MG63 (cell line): ENCODE measurements around the gene DACH1. TPM values are rescaled to one million over a fixed set of nuclear protein-coding genes. Genes with fewer than 3 reads are reported as not detected.
"Not testable (repeated sequence)": the region's sequence is repeated elsewhere in the genome, so short reads cannot be mapped to it uniquely, and the experiment has no call there.

Experiments used
- DNase-seq: peaks from one replicate; pipeline ENCODE4 v3.0.0-alpha.2; 2020
- H3K27me3 ChIP-seq: fragments of 250-450 bp; sonication (Bioruptor Pico); 2 replicates; pipeline ENCODE4 v1.5.1; 2020; ENCODE audit warnings: mild to moderate bottlenecking, moderate library complexity
- H3K36me3 ChIP-seq: fragments of 250-450 bp; sonication (Bioruptor Pico); 2 replicates; pipeline ENCODE4 v1.5.1; 2020; ENCODE audit warnings: mild to moderate bottlenecking, moderate library complexity
- H3K4me3 ChIP-seq: fragments of 250-450 bp; sonication (Bioruptor Pico); 2 replicates; pipeline ENCODE4 v1.5.1; 2020; ENCODE audit warnings: mild to moderate bottlenecking, moderate library complexity
- H3K9me3 ChIP-seq: fragments of 250-450 bp; sonication (Bioruptor Pico); 2 replicates; pipeline ENCODE4 v1.5.1; 2020; ENCODE audit warnings: mild to moderate bottlenecking, moderate library complexity
- total RNA-seq: library from RNA; depleted of rRNA; stranded (reverse); fragments of >200 nt; shearing (Covaris generic); gene quantifications from 2 replicates; pipeline ENCODE4 v1.2.3, GENCODE V29; 2014; ENCODE audit warnings: low replicate concordance

Gene DACH1
- total RNA-seq, 1 experiment from 2014 or later, result not detected

GRCh38 chr13:71806886-71807285, 60.1 kb downstream of the DACH1 start:
- Histone ChIP-seq H3K27me3 (no peaks in the 10 kb centered on the region), H3K9me3 (no peaks in the 10 kb centered on the region), H3K4me3 (no peak overlapping the region), H3K36me3 (no peaks in the 10 kb centered on the region)
- DNase-seq, result no peak

- no peaks in the 10 kb centered on the region for H3K9me3 ChIP-seq
- no peak overlapping the region for H3K4me3 ChIP-seq
- H3K36me3 ChIP-seq, result no peaks in the 10 kb centered on the region
- H3K27me3 ChIP-seq, result no peaks in the 10 kb centered on the region
- no peak for DNase-seq
Observed at GRCh38 chr13:71803066-71803465, 63.9 kb downstream of the DACH1 start.

DNA sequence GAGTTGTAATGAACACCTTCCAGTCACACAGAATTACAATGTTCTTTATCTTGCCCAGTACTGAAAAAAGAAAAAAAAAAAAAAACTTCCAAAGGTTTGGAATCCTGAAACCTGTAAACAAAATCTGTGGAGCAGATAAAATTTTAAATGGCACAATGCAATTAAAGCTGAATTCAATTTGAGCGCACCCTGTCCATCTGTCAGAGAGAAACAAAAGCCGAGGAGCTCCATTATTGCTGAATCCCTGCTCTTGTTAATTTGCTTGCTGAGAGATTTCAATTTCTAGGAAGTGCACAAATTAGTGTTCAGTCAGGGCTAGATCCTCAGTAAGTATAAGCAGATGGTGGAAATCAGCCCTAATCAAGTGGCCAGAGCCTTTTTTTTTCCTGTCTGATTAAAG, 65.2 kb downstream of the DACH1 start:
- no peak overlapping the region for H3K4me3 ChIP-seq
- H3K9me3 ChIP-seq, result no peaks in the 10 kb centered on the region
- no peaks in the 10 kb centered on the region for H3K27me3 ChIP-seq
- no peaks in the 10 kb centered on the region for H3K36me3 ChIP-seq
- DNase-seq, result no peak

DNA sequence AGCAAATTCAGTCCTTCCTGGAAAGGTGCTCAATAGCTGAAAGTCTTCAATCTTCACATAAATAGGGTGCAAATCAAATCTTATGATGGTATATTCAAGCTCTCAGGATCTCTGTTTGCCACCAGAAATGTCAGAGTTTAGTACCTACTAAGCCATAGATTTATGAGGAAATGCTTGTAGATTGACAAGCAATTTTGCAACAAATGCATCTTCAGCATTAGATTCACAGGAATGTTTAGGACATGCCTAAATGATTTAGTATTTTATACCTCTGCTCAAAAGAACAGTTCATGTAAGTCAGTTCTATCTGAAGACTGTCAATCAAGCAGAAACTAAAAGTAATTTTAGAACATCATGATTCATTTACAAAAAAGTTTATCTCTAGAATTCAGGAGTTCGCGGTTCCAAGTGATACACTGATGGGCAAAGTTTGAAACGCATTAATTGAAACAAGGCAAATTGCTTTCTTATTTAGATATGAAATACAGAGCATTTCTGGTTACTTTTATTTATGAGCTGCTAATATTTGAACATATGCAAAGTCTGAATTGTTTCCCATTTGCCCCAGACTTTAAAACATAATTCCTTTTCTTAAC, 65.7 kb downstream of the DACH1 start:
- no peak overlapping the region for H3K4me3 ChIP-seq
- DNase-seq, result no peak
- no peaks in the 10 kb centered on the region for H3K9me3 ChIP-seq
- H3K36me3 ChIP-seq, result no peaks in the 10 kb centered on the region
- no peaks in the 10 kb centered on the region for H3K27me3 ChIP-seq

- DNase-seq, result no peak
- Histone ChIP-seq H3K4me3 (no peak overlapping the region), H3K36me3 (no peaks in the 10 kb centered on the region), H3K9me3 (no peaks in the 10 kb centered on the region), H3K27me3 (no peaks in the 10 kb centered on the region)
Observed at GRCh38 chr13:71799324-71799723, 67.7 kb downstream of the DACH1 start.

DNA sequence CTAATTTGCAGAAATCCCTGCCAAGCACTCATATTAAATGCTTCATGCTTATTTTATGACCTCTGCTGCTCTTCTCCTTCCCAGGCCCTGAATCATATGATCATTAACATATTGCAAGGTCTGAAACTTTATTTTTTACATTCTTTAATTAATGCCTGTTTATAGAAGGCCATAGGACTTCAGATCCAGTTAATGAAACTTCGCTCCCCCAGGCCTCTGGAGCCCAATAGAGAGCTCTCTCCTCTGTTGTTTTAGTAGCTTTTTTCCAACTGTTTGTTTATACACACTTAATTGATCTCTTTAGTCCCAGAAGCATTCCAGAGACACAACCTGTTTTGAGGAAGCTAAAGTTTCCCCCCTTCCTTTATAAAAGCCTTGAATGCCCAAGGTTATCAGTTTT, 68.3 kb downstream of the DACH1 start:
- Histone ChIP-seq H3K9me3 (no peaks in the 10 kb centered on the region), H3K4me3 (no peak overlapping the region), H3K36me3 (no peaks in the 10 kb centered on the region), H3K27me3 (no peaks in the 10 kb centered on the region)
- DNase-seq, result no peak

DNA sequence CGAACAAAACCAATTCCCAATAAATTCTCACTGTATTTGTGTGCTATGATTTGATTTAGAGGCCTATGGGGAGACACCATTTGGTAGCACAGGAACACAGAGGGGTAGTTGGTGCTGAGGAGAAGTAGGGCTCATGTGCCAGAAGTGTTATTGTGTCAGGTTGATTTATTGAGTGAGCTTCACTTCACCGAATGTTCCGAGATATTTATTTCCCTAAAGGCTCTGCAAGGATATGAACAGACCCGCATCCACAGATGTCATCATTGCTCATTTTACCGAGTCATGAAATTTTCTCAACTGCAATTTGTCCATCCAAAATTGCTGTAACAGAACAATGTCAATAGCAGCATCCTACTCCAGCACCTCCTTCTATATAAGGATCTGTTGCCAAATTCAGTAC, 69.5 kb downstream of the DACH1 start:
- no peaks in the 10 kb centered on the region for H3K27me3 ChIP-seq
- H3K9me3 ChIP-seq, result no peaks in the 10 kb centered on the region
- no peak overlapping the region for H3K4me3 ChIP-seq
- DNase-seq, result no peak
- no peaks in the 10 kb centered on the region for H3K36me3 ChIP-seq

DNA sequence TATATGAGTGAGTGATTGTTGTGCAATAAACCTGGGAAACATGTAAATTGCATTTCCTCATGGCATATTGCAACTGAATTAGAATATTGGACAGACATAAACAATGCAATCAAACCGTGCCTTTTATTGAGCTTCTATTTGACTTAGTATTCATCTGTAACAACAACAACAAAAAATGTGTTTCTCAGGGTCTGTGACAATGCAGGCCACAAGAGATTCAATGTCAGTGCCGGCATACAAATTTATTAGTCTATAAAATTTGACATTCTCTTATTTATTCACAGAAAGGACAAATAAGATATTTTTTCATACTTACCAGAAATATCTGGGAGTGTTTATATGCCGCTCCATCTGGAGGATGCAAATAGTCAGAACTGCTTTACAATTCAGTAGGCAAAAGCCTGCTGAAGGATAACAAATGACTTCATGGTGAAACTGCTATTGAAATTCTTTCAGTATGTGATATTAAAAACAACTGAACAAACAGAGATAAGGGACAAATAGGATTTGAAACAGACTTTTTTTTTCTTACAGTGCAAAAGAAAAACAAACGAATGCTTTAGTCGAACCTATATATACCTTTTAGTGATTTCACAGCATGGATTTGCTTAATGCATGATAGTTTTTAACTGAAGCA, 77.2 kb downstream of the DACH1 start:
- Histone ChIP-seq H3K27me3 (no peaks in the 10 kb centered on the region), H3K9me3 (no peaks in the 10 kb centered on the region), H3K36me3 (no peaks in the 10 kb centered on the region), H3K4me3 (no peak overlapping the region)
- DNase-seq, result no peak

- Histone ChIP-seq H3K9me3 (no peaks in the 10 kb centered on the region), H3K36me3 (no peaks in the 10 kb centered on the region), H3K27me3 (no peaks in the 10 kb centered on the region), H3K4me3 (no peak overlapping the region)
- no peak for DNase-seq
Observed at GRCh38 chr13:71789037-71789436, 78.0 kb downstream of the DACH1 start.

DNA sequence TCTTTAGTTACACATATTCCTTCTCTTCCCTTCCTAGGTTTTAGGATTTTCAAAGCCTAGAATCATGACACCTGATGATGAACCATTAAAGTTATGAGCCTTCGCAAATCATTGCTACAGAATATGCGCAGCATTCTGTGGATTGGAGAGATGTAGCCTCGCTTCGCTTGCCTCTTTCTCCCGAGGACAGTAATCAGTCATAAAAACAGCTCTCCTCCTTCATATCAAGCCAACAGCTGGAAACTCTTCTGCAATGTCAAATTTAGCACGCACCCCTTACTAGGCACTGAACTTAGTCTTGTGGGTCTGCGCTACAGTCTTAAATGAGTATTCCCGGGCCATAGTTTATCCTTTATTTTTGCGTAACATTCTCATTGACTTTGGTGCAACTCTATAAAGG, 79.6 kb downstream of the DACH1 start:
- no peaks in the 10 kb centered on the region for H3K27me3 ChIP-seq
- no peak overlapping the region for H3K4me3 ChIP-seq
- H3K9me3 ChIP-seq, result no peaks in the 10 kb centered on the region
- no peak for DNase-seq
- H3K36me3 ChIP-seq, result no peaks in the 10 kb centered on the region

DNA sequence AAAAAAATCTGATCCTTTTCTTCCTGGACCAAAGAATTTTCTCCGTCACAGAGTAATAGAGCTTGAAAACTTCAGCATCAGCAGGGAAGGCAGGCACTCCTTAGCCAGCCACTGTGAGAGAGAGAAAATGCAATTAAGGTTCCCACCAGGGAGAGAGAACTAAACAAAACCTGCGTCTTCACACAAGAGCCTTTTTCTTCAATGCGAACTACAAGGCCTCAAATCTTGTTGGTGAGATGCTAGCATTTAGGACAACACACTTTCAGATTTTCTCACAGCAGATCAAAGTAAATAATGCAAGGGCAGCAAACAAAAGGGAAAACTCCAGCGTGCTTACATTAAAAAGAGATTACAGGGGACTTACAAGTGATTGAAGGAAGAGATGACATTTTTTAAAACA, 80.1 kb downstream of the DACH1 start:
- H3K27me3 ChIP-seq, result no peaks in the 10 kb centered on the region
- no peaks in the 10 kb centered on the region for H3K36me3 ChIP-seq
- no peak for DNase-seq
- H3K9me3 ChIP-seq, result no peaks in the 10 kb centered on the region
- H3K4me3 ChIP-seq, result no peak overlapping the region

- no peak for DNase-seq
- Histone ChIP-seq H3K9me3 (no peaks in the 10 kb centered on the region), H3K36me3 (no peaks in the 10 kb centered on the region), H3K27me3 (no peaks in the 10 kb centered on the region), H3K4me3 (no peak overlapping the region)
Observed at GRCh38 chr13:71785361-71785760, 81.6 kb downstream of the DACH1 start.

DNA sequence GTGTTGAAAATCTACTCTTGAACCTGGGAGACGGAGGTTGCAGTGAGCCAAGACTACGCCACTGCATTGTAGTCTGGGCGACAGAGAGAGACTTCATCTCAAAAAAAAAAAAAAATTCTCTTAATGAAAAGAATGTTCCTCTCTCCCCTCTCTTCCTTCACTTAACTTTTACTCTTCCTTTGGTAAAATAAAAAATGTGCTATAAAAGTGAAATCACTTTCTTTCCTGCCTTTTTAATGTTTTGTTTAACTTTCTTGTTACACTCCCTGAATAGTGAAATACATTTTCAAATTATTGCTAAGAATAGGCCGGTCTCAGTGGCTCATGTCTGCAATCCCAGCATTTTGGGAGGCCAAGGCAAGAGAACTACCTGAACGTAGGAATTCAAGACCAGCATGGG, 86.5 kb downstream of the DACH1 start:
- H3K9me3 ChIP-seq, result no peaks in the 10 kb centered on the region
- H3K27me3 ChIP-seq, result no peaks in the 10 kb centered on the region
- DNase-seq, result no peak
- H3K4me3 ChIP-seq, result no peak overlapping the region
- H3K36me3 ChIP-seq, result no peaks in the 10 kb centered on the region

DNA sequence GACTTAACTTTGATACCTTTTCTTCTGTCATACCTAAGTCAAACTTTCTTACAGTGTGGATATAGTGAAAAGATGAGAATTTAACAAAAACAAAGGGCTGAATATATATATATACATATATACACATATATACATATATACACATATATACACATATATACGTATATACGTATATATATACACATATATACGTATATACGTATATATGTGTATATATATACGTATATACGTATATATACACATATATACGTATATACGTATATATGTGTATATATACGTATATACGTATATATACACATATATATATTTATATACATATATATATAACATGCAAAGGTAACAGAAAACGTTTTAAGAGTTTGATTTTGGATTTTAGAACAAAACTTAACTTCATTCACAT, 88.0 kb downstream of the DACH1 start:
- H3K27me3 ChIP-seq, DNase-seq, H3K36me3 ChIP-seq, H3K9me3 ChIP-seq, H3K4me3 ChIP-seq: not testable (repeated sequence)

DNA sequence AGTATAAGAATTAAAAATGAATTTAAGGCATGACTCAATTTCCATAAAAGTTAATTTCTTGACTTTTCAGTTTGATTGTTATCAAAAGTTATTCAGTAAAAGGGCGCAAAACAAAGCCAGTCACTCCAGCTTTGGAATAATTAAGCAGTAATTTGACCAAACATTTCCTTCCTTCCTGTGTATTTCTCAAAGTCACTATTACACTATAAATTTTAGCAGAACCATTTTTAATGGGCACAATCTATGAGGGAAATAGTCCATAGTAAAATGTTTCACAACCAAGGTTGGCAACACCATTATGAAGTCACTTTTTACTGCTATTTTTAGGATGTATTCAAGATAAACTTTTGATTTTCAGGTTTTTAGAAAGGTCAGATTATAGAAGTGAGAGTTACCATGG, 91.0 kb downstream of the DACH1 start:
- Histone ChIP-seq H3K27me3 (no peaks in the 10 kb centered on the region), H3K4me3 (no peak overlapping the region), H3K36me3 (no peaks in the 10 kb centered on the region), H3K9me3 (no peaks in the 10 kb centered on the region)
- no peak for DNase-seq

- H3K4me3 ChIP-seq, result no peak overlapping the region
- DNase-seq, result no peak
- H3K9me3 ChIP-seq, result no peaks in the 10 kb centered on the region
- H3K36me3 ChIP-seq, result no peaks in the 10 kb centered on the region
- no peaks in the 10 kb centered on the region for H3K27me3 ChIP-seq
Observed at GRCh38 chr13:71774863-71775262, 92.1 kb downstream of the DACH1 start.

DNA sequence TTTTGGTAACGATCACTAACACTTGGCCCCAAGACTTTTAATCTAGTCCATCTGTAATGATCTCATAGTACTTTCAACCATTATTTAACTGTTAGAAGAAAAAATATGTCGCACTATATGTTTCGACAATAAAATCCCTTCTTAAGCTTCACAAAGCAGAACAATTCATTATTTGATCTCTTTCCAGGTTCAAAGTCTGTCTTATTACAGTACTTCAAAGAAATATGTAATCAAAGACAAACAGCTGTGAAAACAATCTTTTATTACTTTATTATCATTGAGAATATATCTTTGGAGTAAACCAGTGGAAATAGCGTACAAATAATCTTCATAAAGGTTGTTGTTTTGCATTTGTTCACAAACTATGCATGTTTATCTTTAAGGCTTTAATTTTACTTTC, 93.5 kb downstream of the DACH1 start:
- no peaks in the 10 kb centered on the region for H3K36me3 ChIP-seq
- no peak for DNase-seq
- no peak overlapping the region for H3K4me3 ChIP-seq
- no peaks in the 10 kb centered on the region for H3K9me3 ChIP-seq
- no peaks in the 10 kb centered on the region for H3K27me3 ChIP-seq

DNA sequence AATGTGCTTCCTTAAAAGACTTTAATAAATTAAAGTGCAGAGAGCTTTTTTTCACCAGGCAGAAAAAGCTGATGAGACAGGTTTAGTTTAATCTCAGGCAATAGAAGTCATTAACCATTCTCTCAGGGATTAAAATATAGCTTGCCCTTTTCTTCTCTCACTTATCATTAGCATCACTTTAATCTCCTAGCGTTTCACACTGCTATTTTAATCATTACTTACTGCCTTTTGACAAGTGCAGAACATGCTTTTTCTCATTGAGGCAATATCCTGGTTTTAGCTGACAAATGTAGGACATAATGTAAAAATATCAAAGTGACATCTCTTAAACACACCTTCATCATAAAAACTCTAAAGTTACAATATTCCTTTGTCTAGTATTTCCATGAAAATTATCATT, 94.6 kb downstream of the DACH1 start:
- no peak overlapping the region for H3K4me3 ChIP-seq
- H3K9me3 ChIP-seq, result no peaks in the 10 kb centered on the region
- H3K36me3 ChIP-seq, result no peaks in the 10 kb centered on the region
- H3K27me3 ChIP-seq, result no peaks in the 10 kb centered on the region
- no peak for DNase-seq

DNA sequence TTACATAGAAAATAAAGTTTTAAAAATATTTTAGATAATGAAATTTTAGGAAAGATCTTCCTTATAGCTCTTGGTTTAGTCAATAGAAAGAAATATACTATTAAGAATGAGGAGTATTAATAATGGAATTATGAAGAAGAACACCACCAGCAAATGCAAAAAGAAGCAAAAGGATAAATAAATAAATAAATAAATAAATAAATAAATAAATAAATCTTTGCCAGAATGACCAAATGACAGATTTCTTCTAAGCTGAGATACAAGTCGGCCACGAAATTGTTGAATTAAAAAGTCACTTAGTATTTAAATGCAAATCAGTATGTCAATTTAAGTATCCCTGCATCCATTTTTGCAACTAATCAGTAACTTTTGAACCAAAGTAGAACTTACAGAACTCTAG, 95.9 kb downstream of the DACH1 start:
- no peaks in the 10 kb centered on the region for H3K9me3 ChIP-seq
- no peak for DNase-seq
- no peaks in the 10 kb centered on the region for H3K36me3 ChIP-seq
- no peaks in the 10 kb centered on the region for H3K27me3 ChIP-seq
- no peak overlapping the region for H3K4me3 ChIP-seq
